GM20431 (cell line): Measurements from ENCODE around the gene OR10A4.
"Not testable (repeated sequence)": the region's sequence is repeated elsewhere in the genome, so short reads cannot be mapped to it uniquely, and the experiment has no call there.

Experiments
- in situ Hi-C: fragments of 300-500 bp; cut with MseI, MboI; formaldehyde crosslinking; loops from one replicate; pipeline ENCODE4 v1.15.0; 2020; ENCODE audit warnings: low sequenced_read_pairs; ENCODE audit not compliant: unreplicated experiment

Gene OR10A4

DNA sequence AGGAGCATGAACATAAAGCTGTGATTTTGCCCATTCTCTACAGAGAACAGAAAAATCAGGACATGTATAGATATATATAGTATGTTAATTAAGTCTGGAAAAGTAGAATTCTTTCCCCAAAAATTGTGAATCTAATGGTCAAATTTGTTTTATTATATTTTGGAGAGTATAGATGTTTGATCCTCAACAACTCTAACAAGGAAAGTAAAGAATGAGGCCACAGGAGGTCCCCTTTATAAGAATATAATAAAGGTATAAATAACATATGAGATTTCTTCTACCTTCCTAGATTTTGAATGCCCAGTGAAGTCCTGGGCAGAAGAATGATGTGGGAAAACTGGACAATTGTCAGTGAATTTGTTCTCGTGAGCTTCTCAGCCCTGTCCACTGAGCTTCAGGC is at the start of gene OR10A4:
Gene OR10A4 (plus strand): TSS at position 301 of the 400 bp plus-strand sequence. CDS start 23 bp downstream, at position 324.
- in situ Hi-C loops: no loop called here

DNA sequence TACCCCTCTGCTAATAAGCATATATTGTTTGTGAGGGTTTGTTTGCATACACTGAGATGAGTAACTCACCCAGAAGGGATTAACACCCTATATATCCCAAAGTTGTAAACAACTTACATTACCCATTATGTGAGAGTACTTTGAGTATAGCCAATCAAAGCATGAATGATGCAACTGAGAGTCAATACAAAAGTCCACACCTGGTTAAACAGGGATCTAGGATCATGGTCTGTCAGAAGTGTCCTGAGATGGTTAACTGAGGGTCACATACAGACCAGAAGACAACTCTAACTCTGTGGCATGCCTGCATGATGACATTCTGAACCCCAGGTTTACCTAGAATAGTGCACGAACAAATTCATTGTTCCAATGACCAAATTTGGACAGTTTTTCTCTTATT is 48.3 kb upstream of the OR10A4 start:
- in situ Hi-C loops: no loop called here

GRCh38 chr11:6833356-6833755 is 43.1 kb upstream of the OR10A4 start:
- in situ Hi-C loops: no loop called here

GRCh38 chr11:6834021-6834420 is 42.4 kb upstream of the OR10A4 start:
- in situ Hi-C loops: no loop called here

DNA sequence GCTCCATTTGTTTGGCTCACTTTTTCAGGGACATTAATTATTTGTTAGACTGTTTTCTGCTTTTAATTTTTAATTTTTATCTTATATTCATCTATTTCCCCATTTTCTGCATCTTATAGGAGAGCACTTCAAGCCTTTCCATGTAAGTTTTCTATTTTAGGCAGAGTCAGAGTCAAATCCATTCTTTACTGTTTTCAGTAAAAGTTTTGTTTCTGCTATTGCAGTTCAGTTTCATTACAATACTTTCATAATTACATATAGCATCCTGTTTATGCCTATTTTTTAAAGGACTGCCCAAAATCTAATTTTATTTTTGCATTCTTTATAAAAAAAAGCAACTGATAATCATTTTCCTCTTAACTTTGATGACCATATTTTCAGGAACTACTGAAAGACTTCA is 34.7 kb upstream of the OR10A4 start:
- in situ Hi-C loops: no loop called here

- in situ Hi-C loops: no loop called here
These were observed 32.8 kb upstream of the OR10A4 start for GRCh38 chr11:6843670-6844069.

GRCh38 chr11:6844356-6844755 is 32.1 kb upstream of the OR10A4 start:
- in situ Hi-C loops: no loop called here

DNA sequence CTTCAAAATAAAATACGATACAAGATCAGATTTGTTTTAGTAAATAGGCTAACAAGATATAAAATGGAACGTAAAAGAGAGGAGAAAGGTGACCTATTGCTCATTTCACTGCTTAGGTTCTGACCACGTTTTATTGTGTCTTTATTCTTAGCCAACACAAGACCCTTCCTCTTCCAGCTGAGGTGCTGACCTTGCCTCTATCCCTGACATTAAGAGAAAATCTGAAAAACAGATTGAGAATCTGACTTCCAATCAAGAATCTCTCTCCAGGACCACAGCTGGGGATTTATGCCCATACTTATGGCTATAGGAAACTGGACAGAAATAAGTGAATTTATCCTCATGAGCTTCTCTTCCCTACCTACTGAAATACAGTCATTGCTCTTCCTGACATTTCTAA is 31.0 kb upstream of the OR10A4 start, which contains the start of gene OR10A5:
Gene OR10A5 (plus strand): TSS at position 301 of the 400 bp plus-strand sequence. CDS start 0 bp downstream, at position 301.
- in situ Hi-C loops: no loop called here

DNA sequence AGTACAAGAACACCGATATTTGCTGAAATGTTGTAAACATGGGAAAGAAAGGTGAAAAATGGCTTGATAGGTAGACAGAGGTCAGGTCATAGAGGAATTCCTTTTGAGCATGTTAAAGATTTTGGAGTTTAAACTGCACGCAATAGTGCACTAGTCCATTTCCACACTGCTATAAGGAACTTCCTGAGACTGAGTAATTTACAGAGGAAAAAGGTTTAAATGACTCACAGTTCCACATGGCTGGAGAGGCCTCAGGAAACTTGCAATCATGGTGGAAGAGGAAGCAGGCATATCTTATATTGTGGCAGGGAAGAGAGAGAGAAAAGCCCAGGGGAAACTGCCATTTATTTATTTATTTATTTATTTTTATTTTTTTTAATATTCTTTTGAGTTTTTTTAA is 25.9 kb upstream of the OR10A4 start:
- in situ Hi-C loops: no loop called here

GRCh38 chr11:6854801-6855200 is 21.6 kb upstream of the OR10A4 start:
- in situ Hi-C loops: not testable (repeated sequence)

DNA sequence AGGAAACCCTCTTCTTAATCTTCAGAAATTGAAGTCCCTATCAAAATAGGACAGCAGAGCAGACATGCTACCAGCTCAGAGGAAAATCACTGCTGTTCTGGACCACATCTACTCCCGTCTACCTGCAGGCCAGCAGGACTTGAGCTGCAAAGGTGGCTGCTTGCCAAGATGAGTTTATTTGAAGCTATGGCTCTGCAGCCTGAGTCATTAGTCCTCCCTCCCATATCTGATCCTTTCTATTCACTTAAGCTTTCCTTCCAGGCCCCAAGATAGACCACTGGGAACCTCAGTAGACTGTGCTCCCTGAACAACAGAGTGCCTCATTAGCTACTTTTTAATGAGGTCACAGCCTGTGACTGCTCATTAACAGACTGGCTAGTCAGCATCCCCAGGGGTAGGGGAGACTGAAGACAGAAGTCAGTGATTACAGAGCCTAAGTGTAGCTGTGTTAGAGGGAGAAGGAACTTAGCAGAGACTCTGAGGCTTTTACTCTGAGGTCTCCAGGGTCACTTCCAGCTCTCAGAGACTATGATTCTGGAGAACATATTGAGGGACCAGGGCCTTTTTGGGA is 20.4 kb upstream of the OR10A4 start:
- in situ Hi-C loops: no loop called here

DNA sequence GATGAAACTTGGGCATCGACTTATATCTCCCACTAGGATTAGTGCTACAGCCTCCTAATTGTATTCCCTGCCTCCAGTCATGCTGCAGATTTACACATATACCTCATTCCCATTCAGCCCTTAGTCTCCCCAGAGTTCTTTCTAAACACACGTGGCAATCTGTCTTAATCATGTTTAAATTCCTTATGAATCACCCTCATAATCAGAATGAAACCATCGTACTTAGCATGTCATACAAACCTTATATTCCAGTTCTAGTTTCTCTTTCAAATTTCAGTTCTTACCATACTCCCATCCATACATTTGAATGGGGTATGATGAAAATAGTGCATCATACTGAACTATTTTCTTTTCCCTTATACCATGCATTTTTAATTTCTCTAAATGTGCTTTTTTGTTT is 19.6 kb upstream of the OR10A4 start:
- in situ Hi-C loops: no loop called here

- in situ Hi-C loops: no loop called here
These were observed 13.5 kb upstream of the OR10A4 start, which contains the start of gene OR10A2 for GRCh38 chr11:6862961-6863360. Gene OR10A2 (plus strand): TSS chr11:6863057. CDS start chr11:6869755, 6,698 bp downstream.

GRCh38 chr11:6864438-6864837 is 12.0 kb upstream of the OR10A4 start:
- in situ Hi-C loops: no loop called here

- in situ Hi-C loops: no loop called here
These were observed 5.1 kb upstream of the OR10A4 start for GRCh38 chr11:6871278-6871677.

DNA sequence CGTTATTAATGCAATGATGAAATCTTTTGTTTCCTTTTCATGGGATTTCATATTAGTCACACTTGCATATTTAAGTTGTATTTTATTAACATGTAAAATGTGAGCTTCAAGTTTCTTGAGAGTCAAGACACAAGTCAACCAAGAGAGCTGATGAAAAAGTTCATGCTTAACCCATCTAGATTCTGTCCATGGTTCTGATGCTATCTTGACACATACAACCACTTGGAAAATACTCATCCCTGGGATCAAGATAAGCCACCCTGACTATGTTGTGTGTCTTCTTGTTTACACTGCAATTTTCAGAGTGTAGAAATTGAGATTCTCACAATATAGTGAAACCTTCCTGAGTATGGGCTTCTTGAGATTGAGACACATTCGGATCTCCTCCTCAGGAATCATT is 664 bp upstream of the OR10A4 start:
- in situ Hi-C loops: no loop called here

- in situ Hi-C loops: no loop called here
These were observed 489 bp downstream of the OR10A4 start for GRCh38 chr11:6876914-6877313.

DNA sequence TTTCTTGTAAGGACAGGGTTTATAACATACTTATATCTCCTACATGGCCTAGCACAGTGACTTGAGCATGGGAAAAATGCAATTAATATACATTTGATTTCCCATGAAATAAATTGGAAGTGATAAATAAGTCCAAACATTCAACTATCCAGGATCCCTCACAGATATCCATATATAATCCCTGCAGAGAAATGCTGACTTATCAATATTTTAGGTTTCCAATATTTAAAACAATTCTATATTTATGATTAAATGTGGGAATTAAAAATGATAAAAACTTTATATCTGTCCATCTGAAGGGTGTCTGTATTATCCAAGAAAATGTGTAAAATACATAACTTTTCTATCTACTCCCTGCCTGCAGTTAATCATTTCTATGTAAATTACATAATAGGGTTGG is 6.3 kb downstream of the OR10A4 start:
- in situ Hi-C loops: no loop called here

- in situ Hi-C loops: not testable (repeated sequence)
These were observed 11.3 kb downstream of the OR10A4 start for GRCh38 chr11:6887711-6888110.

DNA sequence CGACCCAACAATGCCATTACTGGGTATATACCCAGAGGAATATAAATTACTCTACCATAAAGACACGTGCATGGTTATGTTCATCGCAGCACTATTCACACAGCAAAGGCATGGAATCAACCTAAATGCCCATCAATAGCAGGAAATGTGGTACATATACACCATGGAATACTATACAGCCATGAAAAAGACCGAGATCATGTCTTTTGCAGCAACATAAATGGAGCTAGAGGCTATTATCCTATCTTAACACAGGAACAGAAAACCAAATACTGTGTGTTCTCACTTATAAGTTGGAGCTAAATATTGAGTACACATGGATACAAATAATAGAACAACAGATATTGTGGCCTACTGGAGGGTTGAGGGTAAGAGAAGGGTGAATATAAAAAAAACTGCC is 12.4 kb downstream of the OR10A4 start:
- in situ Hi-C loops: no loop called here

DNA sequence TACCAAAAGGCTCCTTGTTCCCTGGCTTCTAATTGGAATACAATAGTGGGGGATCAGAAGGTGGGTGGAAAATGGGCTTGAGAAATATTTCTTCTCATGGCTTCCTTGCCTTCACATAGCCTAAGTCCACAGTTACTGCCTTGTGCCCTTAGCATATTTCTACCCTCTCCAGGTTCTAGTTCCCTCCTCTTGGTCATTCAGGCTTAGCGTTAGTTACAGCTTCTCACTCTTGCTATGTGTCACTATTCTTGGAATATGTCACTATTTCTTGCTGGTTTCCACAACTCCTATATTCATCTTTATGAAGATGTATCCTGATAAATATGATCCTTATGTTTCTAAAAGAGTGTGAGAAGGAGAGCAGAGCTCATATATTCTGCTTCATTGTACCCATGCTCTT is 13.4 kb downstream of the OR10A4 start:
- in situ Hi-C loops: no loop called here

DNA sequence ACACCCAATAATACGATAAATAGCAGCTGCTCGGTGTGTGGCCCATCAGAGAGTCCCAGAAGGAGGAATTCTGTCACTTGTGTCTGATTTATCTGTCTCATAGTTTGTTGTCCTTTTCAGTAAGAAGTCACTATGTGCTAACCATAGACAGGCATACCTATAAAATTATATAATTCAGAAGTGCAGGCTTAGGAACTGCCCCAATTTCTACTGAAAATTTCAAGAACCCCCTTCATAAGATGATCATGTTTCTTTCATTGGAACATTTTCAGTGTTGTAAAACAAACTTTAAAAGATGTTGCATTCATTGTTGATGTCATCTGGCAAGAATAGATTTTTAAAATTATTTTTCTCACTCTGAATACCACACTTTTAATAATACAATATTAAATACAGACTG is 16.0 kb downstream of the OR10A4 start, which contains the start of gene OR2D2:
Gene OR2D2 (minus strand): TSS at position 101 of the 400 bp plus-strand sequence. CDS start 0 bp downstream, at position 101.
- in situ Hi-C loops: no loop called here
